HG03095 (cell line): ENCODE measurements around the gene MMRN2.

Experiments used
- ATAC-seq: cut with Tn5 transposase; IDR thresholded peaks from one replicate; pipeline ENCODE4 v1.9.1; 2021; ENCODE audit warnings: moderate library complexity; ENCODE audit not compliant: unreplicated experiment

MMRN2 gene

GRCh38 chr10:86970162-86970981, 13.0 kb upstream of the MMRN2 start:
- ATAC-seq, result no peak

- no peak for ATAC-seq
Observed at GRCh38 chr10:86969421-86970041, 12.1 kb upstream of the MMRN2 start.

GRCh38 chr10:86968994-86969355, 11.6 kb upstream of the MMRN2 start:
- ATAC-seq, result no peak

GRCh38 chr10:86968271-86968993, 11.0 kb upstream of the MMRN2 start, which contains the start of gene ADIRF:
Gene ADIRF (plus strand): TSS chr10:86968482. CDS start chr10:86968545, 63 bp downstream.
- ATAC-seq, result no peak

- no peak for ATAC-seq
Observed at GRCh38 chr10:86967481-86967941, 10.1 kb upstream of the MMRN2 start.

DNA sequence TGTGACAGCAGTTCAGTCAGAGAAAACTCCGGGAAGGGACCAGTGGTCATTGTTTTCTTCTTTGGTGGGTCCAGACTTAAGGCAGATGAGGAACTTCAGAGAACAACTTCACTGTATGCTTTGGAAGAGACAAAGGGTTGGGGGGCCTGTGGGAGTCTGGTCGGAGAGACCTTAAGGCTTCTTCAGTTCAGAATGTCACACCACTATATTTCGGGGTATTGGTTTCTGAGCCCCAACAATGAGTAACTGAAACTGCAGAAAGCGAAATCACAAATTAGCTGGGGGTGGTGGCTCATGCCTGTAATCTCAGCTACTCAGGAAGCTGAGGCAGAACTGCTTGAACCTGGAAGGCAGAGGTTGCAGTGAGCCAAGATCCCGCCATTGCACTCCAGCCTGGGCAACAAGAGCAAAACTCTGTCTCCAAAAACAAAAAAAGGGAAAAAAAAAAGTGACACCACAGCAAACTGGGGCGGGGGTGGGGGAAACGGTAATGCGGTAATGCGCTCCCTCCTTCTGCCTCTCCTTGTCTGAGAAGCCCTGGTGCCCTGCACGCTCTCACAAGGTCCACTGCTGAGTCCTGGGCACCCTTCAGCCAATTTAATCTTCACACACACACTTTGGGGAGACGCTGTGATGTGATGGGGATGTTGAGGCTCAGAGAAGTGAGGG, 8.7 kb upstream of the MMRN2 start:
- ATAC-seq, result no peak

DNA sequence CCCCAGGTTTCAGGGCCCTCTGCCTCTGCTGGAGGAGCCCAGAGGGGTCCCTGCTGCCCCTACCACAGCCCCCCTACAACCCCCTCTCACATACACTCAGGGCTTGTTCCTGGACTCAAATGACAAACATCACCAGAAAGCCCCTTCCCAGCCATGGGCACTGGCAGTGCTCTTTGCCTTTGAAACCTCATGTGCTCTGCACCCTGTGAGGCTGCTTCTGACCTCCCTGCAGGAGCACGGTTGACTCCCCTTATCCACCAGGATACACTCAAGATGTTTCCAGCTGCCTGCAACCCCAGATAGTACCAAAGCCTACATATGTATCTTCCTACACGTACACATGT, 7.4 kb upstream of the MMRN2 start:
- ATAC-seq, result no peak

- no peak for ATAC-seq
Observed at GRCh38 chr10:86964061-86964846, 6.8 kb upstream of the MMRN2 start.

- no peak for ATAC-seq
Observed at GRCh38 chr10:86963341-86963919, 6.0 kb upstream of the MMRN2 start.

DNA sequence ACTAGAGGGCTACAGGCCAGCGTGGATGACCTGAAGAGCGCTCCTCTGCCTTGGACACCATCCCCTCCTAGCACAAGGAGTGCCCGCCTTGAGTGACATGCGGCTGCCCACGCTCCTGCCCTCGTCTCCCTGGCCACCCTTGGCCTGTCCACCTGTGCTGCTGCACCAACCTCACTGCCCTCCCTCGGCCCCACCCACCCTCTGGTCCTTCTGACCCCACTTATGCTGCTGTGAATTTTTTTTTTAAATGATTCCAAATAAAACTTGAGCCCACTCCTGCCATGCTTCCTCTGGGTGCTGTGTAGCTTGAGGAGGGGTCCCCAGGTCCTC, 5.5 kb upstream of the MMRN2 start:
- no peak for ATAC-seq

GRCh38 chr10:86962136-86962980, 4.9 kb upstream of the MMRN2 start:
- no peak for ATAC-seq

GRCh38 chr10:86961481-86962091, 4.2 kb upstream of the MMRN2 start:
- ATAC-seq, result no peak

GRCh38 chr10:86960863-86961434, 3.5 kb upstream of the MMRN2 start:
- ATAC-seq, result no peak

- ATAC-seq, result peak; percentile 64
Observed at GRCh38 chr10:86960003-86960862, 2.8 kb upstream of the MMRN2 start.

DNA sequence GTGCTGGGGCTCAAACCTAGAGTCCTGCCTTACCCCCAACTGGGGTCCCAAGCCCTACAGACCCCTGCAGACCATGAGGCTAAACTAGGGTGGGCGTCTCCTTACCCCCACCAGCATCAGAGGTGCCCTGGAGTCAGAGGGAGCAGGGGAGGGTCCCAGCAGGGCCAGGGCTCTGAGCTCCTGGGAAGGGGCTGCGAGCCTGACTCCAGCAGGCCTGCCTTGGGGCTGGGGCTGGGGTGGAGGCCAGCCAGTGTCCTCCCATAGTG, 2.3 kb upstream of the MMRN2 start:
- no peak for ATAC-seq

DNA sequence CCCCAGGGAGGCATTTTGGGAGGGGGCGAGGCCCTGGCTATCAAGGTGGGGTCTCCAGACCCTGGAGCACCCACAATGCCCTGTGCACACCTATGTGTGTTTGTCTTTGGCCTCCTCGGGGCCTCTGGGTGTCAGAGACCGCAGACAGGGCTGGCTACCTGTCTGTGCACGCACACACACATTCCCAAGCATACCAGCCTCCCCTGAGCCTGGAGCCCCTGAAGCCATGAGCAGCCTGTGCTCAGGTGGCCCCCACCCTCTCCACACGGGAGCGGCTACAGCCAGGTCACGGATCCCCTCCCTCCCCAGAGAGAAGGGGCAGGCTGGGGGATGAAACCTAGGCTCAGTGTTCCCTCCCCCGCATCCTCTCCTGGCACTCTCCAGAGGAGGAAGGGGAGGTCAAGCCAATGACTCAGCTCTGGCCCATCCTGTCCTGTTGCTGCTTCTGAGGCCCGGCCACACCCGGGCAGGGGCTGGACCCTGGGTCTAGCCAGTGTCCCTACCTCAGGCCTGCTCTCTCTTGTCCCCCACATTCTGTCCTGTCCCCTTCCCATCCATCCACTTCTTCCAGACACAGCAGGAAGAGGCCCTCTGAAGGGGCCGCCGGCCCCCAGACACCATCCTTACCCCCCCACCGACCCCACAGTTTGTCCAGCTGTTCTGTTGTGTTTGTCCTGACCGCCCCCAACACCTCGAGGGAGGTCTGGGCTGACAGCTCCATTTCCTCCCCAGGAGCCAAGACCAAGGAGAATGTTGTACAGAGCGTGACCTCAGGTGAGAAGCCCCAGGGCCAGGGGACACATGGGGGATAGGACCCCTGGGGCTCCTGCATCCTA, 1.7 kb upstream of the MMRN2 start:
- ATAC-seq, result no peak
